ENCODE results near the gene PUS1. TPM values are rescaled to one million over a fixed set of nuclear protein-coding genes. Genes with fewer than 3 reads are reported as not detected.
A peak's percentile ranks its signal among the peaks of the same experiment; 100 is the strongest.

PUS1 gene
- total and polyA plus RNA-seq, 2 of the 4 experiments (the other 2 are of a cell fraction): 14.0 to 36.7 TPM

GRCh38 chr12:131941987-131942341, 12.9 kb downstream of the PUS1 start:
- no peaks in the 10 kb centered on the region for H3K27me3 ChIP-seq (ENCODE audit: control insufficient read depth, insufficient read depth, low read length)
- H2AK9ac ChIP-seq (replicated peaks; ENCODE audit: low read depth, low read length, poor library complexity): peak overlapping the region; percentile 34
- dilution Hi-C loops (cut with HindIII; ENCODE audit: low sequenced_read_pairs, unreplicated experiment) (no loop called here), intact Hi-C loops (cut with micrococcal nuclease) (no loop called here), in situ Hi-C loops (cut with MboI; ENCODE audit: low sequenced_read_pairs) (no loop called here)
- H3K9ac ChIP-seq (ENCODE audit: low read depth, low read length): no peak overlapping the region
- ATAC-seq (ENCODE audit: low read depth) (no peak), DNase-seq (no peak)
- H2AK5ac ChIP-seq (ENCODE audit: low read depth, low read length): no peak overlapping the region
- H3K14ac ChIP-seq (replicated peaks; ENCODE audit: low read depth, low read length): no peak overlapping the region
- peaks cover 35% of the 10 kb centered on the region for H3K36me3 ChIP-seq (ENCODE audit: control insufficient read depth, insufficient read depth, low read length)
- H2BK15ac ChIP-seq (ENCODE audit: low read depth, low read length): no peak overlapping the region
- peaks cover 4% of the 10 kb centered on the region; the same call in 1 of the 2 replicates for H3K9me1 ChIP-seq (ENCODE audit: insufficient read depth, low read length)
- no peak overlapping the region for H2AFZ ChIP-seq (replicated peaks; ENCODE audit: low read length, poor library complexity)
- no peak overlapping the region for H2BK20ac ChIP-seq (ENCODE audit: low read depth, low read length)
- H4K8ac ChIP-seq (ENCODE audit: low read depth in 2 of 2, low read length in 2 of 2): no peak overlapping the region
- H3K4me2 ChIP-seq (ENCODE audit: low read depth, low read length): no peak overlapping the region
- no TSS peak for BruUV-seq (replicated peaks)
- CTCF ChIA-PET: no interaction called here
- 100% methylated on average over 7 of the region's 7 CpGs; no CpG with 5 or more reads in 1 of the 2 experiments for WGBS, 2 experiments (ENCODE audit: extremely low coverage in 2 of 2, insufficient read length in 1 of 2)
- no peak overlapping the region for H3K4ac ChIP-seq (ENCODE audit: low read depth, low read length)
- H2BK5ac ChIP-seq (ENCODE audit: low read depth, low read length, poor library complexity, severe bottlenecking): no peak overlapping the region
- no peaks in the 10 kb centered on the region for H3K4me1 ChIP-seq (ENCODE audit: control insufficient read depth, insufficient read depth, low read length)
- no peak overlapping the region for H3K4me3 ChIP-seq (ENCODE audit: insufficient read depth, low read depth, low read length)
- H4K5ac ChIP-seq (ENCODE audit: low read depth, low read length): no peak overlapping the region
- H4K20me1 ChIP-seq (ENCODE audit: insufficient read depth, low read length): no peaks in the 10 kb centered on the region
- H2BK120ac ChIP-seq (ENCODE audit: low read depth, low read length): no peak overlapping the region
- POLR2A ChIA-PET (ENCODE audit: unreplicated experiment): no interaction called here
- H3K27ac ChIP-seq (ENCODE audit: insufficient read depth, low read length): no peak overlapping the region
- H3K23ac ChIP-seq (ENCODE audit: low read depth, low read length): no peak overlapping the region
- H3K79me1 ChIP-seq (ENCODE audit: low read depth in 1 of 2, low read length in 2 of 2): peaks cover 0 to 7% of the 10 kb centered on the region in 2 experiments; a peak in 1 of 4 replicates
- TF ChIP-seq, protein P1, sequence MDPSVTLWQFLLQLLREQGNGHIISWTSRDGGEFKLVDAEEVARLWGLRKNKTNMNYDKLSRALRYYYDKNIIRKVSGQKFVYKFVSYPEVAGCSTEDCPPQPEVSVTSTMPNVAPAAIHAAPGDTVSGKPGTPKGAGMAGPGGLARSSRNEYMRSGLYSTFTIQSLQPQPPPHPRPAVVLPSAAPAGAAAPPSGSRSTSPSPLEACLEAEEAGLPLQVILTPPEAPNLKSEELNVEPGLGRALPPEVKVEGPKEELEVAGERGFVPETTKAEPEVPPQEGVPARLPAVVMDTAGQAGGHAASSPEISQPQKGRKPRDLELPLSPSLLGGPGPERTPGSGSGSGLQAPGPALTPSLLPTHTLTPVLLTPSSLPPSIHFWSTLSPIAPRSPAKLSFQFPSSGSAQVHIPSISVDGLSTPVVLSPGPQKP (IDR thresholded peaks at IDR 0.05; ENCODE audit: borderline replicate concordance, low read depth, low read length): no peak
- TF ChIP-seq CEBPB (IDR thresholded peaks at IDR 0.05; ENCODE audit: low read depth, low read length): no peak
- no peak for TF ChIP-seq CHD1 (IDR thresholded peaks at IDR 0.05; ENCODE audit: low read depth, low read length)
- TF ChIP-seq, protein P2, sequence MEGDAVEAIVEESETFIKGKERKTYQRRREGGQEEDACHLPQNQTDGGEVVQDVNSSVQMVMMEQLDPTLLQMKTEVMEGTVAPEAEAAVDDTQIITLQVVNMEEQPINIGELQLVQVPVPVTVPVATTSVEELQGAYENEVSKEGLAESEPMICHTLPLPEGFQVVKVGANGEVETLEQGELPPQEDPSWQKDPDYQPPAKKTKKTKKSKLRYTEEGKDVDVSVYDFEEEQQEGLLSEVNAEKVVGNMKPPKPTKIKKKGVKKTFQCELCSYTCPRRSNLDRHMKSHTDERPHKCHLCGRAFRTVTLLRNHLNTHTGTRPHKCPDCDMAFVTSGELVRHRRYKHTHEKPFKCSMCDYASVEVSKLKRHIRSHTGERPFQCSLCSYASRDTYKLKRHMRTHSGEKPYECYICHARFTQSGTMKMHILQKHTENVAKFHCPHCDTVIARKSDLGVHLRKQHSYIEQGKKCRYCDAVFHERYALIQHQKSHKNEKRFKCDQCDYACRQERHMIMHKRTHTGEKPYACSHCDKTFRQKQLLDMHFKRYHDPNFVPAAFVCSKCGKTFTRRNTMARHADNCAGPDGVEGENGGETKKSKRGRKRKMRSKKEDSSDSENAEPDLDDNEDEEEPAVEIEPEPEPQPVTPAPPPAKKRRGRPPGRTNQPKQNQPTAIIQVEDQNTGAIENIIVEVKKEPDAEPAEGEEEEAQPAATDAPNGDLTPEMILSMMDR (conservative IDR thresholded peaks at IDR 0.05; ENCODE audit: low read depth, low read length): no peak
- TF ChIP-seq MAFK (IDR thresholded peaks at IDR 0.05; ENCODE audit: low read depth, low read length): no peak
- no peak for TF ChIP-seq POLR2A (IDR thresholded peaks at IDR 0.05; ENCODE audit: low read depth, low read length)
- TF ChIP-seq BHLHE40 (IDR thresholded peaks at IDR 0.05; ENCODE audit: low read depth, low read length): no peak
- no peak for TF ChIP-seq MXI1 (IDR thresholded peaks at IDR 0.05; ENCODE audit: borderline replicate concordance, low read depth, low read length)
- TF ChIP-seq RCOR1 (IDR thresholded peaks at IDR 0.05; ENCODE audit: insufficient replicate concordance, low read length): no peak
- no peak for TF ChIP-seq MAZ (IDR thresholded peaks at IDR 0.05; ENCODE audit: borderline replicate concordance, low read depth, low read length)
- TF ChIP-seq FOS (IDR thresholded peaks at IDR 0.05; ENCODE audit: low read depth, low read length): no peak
- TF ChIP-seq SMC3 (IDR thresholded peaks at IDR 0.05; ENCODE audit: low read depth, low read length): no peak
- TF ChIP-seq RAD21 (IDR thresholded peaks at IDR 0.05; ENCODE audit: low read length): no peak
- H3K9me3 ChIP-seq (ENCODE audit: control insufficient read depth, insufficient read depth, low read length): no peaks in the 10 kb centered on the region
- H3K18ac ChIP-seq (ENCODE audit: low read depth, low read length): no peak overlapping the region
- no peak overlapping the region for H3K56ac ChIP-seq (ENCODE audit: extremely low read depth, insufficient read depth, low read length)
- no peak overlapping the region for H4K91ac ChIP-seq (ENCODE audit: insufficient read depth, low read depth, low read length)

Measured in IMR-90 (cell line).